Nephron (organoid): ENCODE data around the gene PLAU.
A peak's percentile ranks its signal among the peaks of the same experiment; 100 is the strongest.
"Not testable (repeated sequence)": the region's sequence is repeated elsewhere in the genome, so short reads cannot be mapped to it uniquely, and the experiment has no call there.

Experiments
- H3K27ac Mint-ChIP-seq, 3 experiments: 2 replicates each; pipeline ENCODE4 v1.8.0; 2020; ENCODE audit warnings: mixed read lengths in 3 of 3, mild to moderate bottlenecking in 2 of 3, moderate library complexity in 1 of 3
- H3K27me3 Mint-ChIP-seq: 2 replicates; pipeline ENCODE4 v1.8.0; 2021; ENCODE audit warnings: low read depth, mild to moderate bottlenecking, moderate library complexity, mixed read lengths
- H3K36me3 Mint-ChIP-seq: 2 replicates; pipeline ENCODE4 v1.8.0; 2020; ENCODE audit warnings: low read depth, mixed read lengths
- H3K4me1 Mint-ChIP-seq: 2 replicates; pipeline ENCODE4 v1.8.0; 2020; ENCODE audit warnings: mixed read lengths
- H3K4me3 Mint-ChIP-seq, 3 experiments: 2 replicates each; pipeline ENCODE4 v1.8.0; 2020; ENCODE audit warnings: mild to moderate bottlenecking in 3 of 3, mixed read lengths in 3 of 3, moderate library complexity in 2 of 3
- H3K9me3 Mint-ChIP-seq: 2 replicates; pipeline ENCODE4 v1.8.0; 2020; ENCODE audit warnings: mixed read lengths
- TF ChIP-seq, protein P1 (sequence below), 3 experiments: fragments of 200-600 bp; sonication (generic); IDR thresholded peaks; one replicate each; pipeline ENCODE4 v1.5.0; 2021; ENCODE audit warnings: antibody characterized with exemption in 3 of 3; ENCODE audit not compliant: unreplicated experiment in 3 of 3

PLAU gene

GRCh38 chr10:73911553-73912004, 647 bp downstream of the PLAU start:
- peaks cover 52% of the 10 kb centered on the region for H3K4me1 Mint-ChIP-seq
- peak overlapping the region in 2 of 3 experiments; percentile 28 to 66 for H3K27ac Mint-ChIP-seq
- TF ChIP-seq, protein P1, sequence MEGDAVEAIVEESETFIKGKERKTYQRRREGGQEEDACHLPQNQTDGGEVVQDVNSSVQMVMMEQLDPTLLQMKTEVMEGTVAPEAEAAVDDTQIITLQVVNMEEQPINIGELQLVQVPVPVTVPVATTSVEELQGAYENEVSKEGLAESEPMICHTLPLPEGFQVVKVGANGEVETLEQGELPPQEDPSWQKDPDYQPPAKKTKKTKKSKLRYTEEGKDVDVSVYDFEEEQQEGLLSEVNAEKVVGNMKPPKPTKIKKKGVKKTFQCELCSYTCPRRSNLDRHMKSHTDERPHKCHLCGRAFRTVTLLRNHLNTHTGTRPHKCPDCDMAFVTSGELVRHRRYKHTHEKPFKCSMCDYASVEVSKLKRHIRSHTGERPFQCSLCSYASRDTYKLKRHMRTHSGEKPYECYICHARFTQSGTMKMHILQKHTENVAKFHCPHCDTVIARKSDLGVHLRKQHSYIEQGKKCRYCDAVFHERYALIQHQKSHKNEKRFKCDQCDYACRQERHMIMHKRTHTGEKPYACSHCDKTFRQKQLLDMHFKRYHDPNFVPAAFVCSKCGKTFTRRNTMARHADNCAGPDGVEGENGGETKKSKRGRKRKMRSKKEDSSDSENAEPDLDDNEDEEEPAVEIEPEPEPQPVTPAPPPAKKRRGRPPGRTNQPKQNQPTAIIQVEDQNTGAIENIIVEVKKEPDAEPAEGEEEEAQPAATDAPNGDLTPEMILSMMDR (IDR thresholded peaks at IDR 0.05; ENCODE audit: unreplicated experiment in 3 of 3) = no peak
- H3K36me3 Mint-ChIP-seq = no peaks in the 10 kb centered on the region
- no peaks in the 10 kb centered on the region for H3K9me3 Mint-ChIP-seq
- peaks cover 61% of the 10 kb centered on the region for H3K27me3 Mint-ChIP-seq
- peak overlapping the region; percentile 91 to 98 (median 95) for H3K4me3 Mint-ChIP-seq

DNA sequence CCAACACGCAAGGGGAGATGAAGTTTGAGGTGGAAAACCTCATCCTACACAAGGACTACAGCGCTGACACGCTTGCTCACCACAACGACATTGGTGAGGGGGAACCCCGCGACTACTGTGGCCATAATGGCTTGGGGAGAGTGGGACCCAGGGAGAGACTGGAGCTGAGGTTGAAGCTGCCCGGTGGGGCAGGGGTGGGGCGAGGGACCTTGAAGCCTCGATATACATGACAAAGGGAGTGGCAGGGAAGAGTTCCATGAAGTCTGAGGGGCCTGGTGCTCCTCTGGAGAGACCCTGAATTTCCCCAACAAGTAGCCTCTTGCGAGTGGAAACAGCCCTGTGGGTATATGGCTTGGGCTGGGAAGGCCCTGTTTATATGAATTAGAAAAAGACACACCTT, 3.1 kb downstream of the PLAU start:
- H3K9me3 Mint-ChIP-seq = no peaks in the 10 kb centered on the region
- H3K27ac Mint-ChIP-seq = no peak overlapping the region
- H3K4me1 Mint-ChIP-seq = peaks cover 39% of the 10 kb centered on the region
- peak overlapping the region in 1 of 3 experiments; percentile 54 for H3K4me3 Mint-ChIP-seq
- TF ChIP-seq, protein P1 (IDR thresholded peaks at IDR 0.05; ENCODE audit: unreplicated experiment in 3 of 3) = no peak
- no peaks in the 10 kb centered on the region for H3K36me3 Mint-ChIP-seq
- H3K27me3 Mint-ChIP-seq = peaks cover 57% of the 10 kb centered on the region

GRCh38 chr10:73915206-73915851, 4.4 kb downstream of the PLAU start:
- TF ChIP-seq, protein P1 (IDR thresholded peaks at IDR 0.05; ENCODE audit: unreplicated experiment in 3 of 3) = no peak
- Mint-ChIP-seq H3K36me3 (no peaks in the 10 kb centered on the region), H3K27ac (no peak overlapping the region), H3K4me1 (peaks cover 39% of the 10 kb centered on the region), H3K27me3 (peaks cover 55% of the 10 kb centered on the region), H3K9me3 (no peaks in the 10 kb centered on the region), H3K4me3 (peak overlapping the region in 1 of 3 experiments; percentile 19)

DNA sequence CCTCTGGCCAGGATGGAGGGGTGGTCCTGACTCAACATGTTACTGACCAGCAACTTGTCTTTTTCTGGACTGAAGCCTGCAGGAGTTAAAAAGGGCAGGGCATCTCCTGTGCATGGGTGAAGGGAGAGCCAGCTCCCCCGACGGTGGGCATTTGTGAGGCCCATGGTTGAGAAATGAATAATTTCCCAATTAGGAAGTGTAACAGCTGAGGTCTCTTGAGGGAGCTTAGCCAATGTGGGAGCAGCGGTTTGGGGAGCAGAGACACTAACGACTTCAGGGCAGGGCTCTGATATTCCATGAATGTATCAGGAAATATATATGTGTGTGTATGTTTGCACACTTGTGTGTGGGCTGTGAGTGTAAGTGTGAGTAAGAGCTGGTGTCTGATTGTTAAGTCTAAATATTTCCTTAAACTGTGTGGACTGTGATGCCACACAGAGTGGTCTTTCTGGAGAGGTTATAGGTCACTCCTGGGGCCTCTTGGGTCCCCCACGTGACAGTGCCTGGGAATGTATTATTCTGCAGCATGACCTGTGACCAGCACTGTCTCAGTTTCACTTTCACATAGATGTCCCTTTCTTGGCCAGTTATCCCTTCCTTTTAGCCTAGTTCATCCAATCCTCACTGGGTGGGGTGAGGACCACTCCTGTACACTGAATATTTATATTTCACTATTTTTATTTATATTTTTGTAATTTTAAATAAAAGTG, 6.0 kb downstream of the PLAU start:
- TF ChIP-seq, protein P1 (IDR thresholded peaks at IDR 0.05; ENCODE audit: unreplicated experiment in 3 of 3) = no peak
- Mint-ChIP-seq H3K36me3 (no peaks in the 10 kb centered on the region), H3K4me1 (peaks cover 32% of the 10 kb centered on the region), H3K9me3 (no peaks in the 10 kb centered on the region), H3K4me3 (no peak overlapping the region), H3K27me3 (peaks cover 43% of the 10 kb centered on the region), H3K27ac (no peak overlapping the region)

- Mint-ChIP-seq H3K36me3 (no peaks in the 10 kb centered on the region), H3K27ac (no peak overlapping the region), H3K4me1 (peaks cover 32% of the 10 kb centered on the region), H3K4me3 (no peak overlapping the region), H3K9me3 (no peaks in the 10 kb centered on the region), H3K27me3 (peaks cover 36% of the 10 kb centered on the region)
- TF ChIP-seq, protein P1 (IDR thresholded peaks at IDR 0.05; ENCODE audit: unreplicated experiment in 3 of 3) = no peak
These were observed 6.8 kb downstream of the PLAU start for GRCh38 chr10:73917566-73918305.

DNA sequence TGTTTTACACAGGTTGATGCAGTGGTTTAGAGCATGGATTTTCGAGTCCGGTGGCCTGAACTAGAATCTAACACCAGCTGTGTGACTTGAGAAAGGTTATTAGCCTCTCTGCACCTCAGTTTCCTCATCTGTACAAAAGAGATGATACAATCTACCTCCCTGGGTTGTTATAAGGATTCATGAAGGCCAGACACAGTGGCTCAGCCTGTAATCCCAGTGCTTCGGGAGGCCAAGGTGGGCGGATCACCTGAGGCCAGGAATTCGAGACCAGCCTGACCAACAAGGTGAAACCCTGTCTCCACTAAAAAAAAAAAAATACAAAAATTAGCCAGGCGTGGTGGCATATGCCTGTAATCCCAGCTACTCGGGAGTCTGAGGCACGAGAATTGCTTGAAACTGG, 8.5 kb downstream of the PLAU start:
- H3K9me3 Mint-ChIP-seq, H3K4me3 Mint-ChIP-seq, H3K36me3 Mint-ChIP-seq: not testable (repeated sequence)
- Mint-ChIP-seq H3K4me1 (peaks cover 39% of the 10 kb centered on the region), H3K27me3 (peaks cover 19% of the 10 kb centered on the region), H3K27ac (peak overlapping the region; percentile 56 to 90 (median 83))
